BJ (cell line): ENCODE measurements around the gene UPF3B. TPM values are rescaled to one million over a fixed set of nuclear protein-coding genes. Genes with fewer than 3 reads are reported as not detected.
"Not testable (repeated sequence)": the region's sequence is repeated elsewhere in the genome, so short reads cannot be mapped to it uniquely, and the experiment has no call there.

ENCODE experiments used
- CTCF ChIA-PET: fragments of 350-600 bp; formaldehyde crosslinking; extraction: SDS; loops from one replicate; lab custom pipeline; 2021; ENCODE audit warnings: antibody characterized with exemption, inconsistent platforms; lab: Yijun Ruan, JAX
- POLR2A ChIA-PET: fragments of 300-600 bp; sonication (Branson Sonifier 250); formaldehyde crosslinking; extraction: SDS; loops from one replicate; lab custom pipeline; 2021; ENCODE audit warnings: antibody characterized with exemption; lab: Charles Lee
- DNase-seq: peaks from one replicate; pipeline ENCODE4 v3.0.0-alpha.2; 2011; ENCODE audit warnings: low read depth
- H3K27me3 ChIP-seq: 2 replicates; pipeline ENCODE4 v1.6.0; 2011; ENCODE audit warnings: low read length; ENCODE audit not compliant: control insufficient read depth, insufficient read depth
- H3K36me3 ChIP-seq: 2 replicates; pipeline ENCODE4 v1.5.1; 2011; ENCODE audit warnings: low read length; ENCODE audit not compliant: control insufficient read depth, insufficient read depth
- H3K4me3 ChIP-seq: 2 replicates; pipeline ENCODE4 v1.5.1; 2011; ENCODE audit warnings: low read depth, mild to moderate bottlenecking, control low read depth, low read length
- CTCF ChIP-seq: IDR thresholded peaks from 2 replicates; pipeline ENCODE4 v1.5.1; 2011; ENCODE audit warnings: low read depth, mild to moderate bottlenecking, control low read depth, inconsistent platforms, low read length, moderate library complexity; ENCODE audit not compliant: insufficient read depth
- polyA minus RNA-seq: library from RNA; depleted of rRNA, polyadenylated mRNA; stranded (reverse); fragments of >200 nt; gene quantifications from 2 replicates; pipeline ENCODE4 v1.2.3, GENCODE V29; 2011; rRNA and poly(A)+ RNA removed
- polyA plus RNA-seq: library from polyadenylated mRNA; depleted of rRNA; stranded (reverse); fragments of >200 nt; gene quantifications from 2 replicates; pipeline ENCODE4 v1.2.3, GENCODE V29; 2011; rRNA removed

The UPF3B gene
- polyA plus RNA-seq (3.0 and 5.5 TPM in 2 replicates), polyA minus RNA-seq (0.81 and 1.1 TPM in 2 replicates)

GRCh38 chrX:119852382-119853353, at the start of gene UPF3B:
Gene UPF3B (minus strand): TSS chrX:119852963. CDS start chrX:119852928, 35 bp downstream.
- H3K27me3 ChIP-seq: no peaks in the 10 kb centered on the region
- peak; percentile 93 for DNase-seq
- ChIA-PET POLR2A (interaction anchor here (0.6 to 1.4 kb wide), 5 partner anchors 18 to 520 kb away, joined by 3 to 11 read pairs (median 4); partner anchors contain the start of gene RPL39), CTCF (interaction anchor here (1.1 to 1.2 kb wide), 2 partner anchors 18 to 336 kb away, joined by 3 read pairs; no protein-coding TSS in a partner anchor)
- no peaks in the 10 kb centered on the region for H3K36me3 ChIP-seq
- 0 out of 2 replicates have a peak, but pooled peaks have one; percentile 9 for TF ChIP-seq CTCF
- H3K4me3 ChIP-seq: peak within 1 kb of the TSS; percentile 67

GRCh38 chrX:119900976-119901375, 48.2 kb upstream of the UPF3B start:
- Histone ChIP-seq H3K27me3 (no peaks in the 10 kb centered on the region), H3K4me3 (no peak overlapping the region), H3K36me3 (no peaks in the 10 kb centered on the region)
- CTCF ChIA-PET: no interaction called here
- DNase-seq: no peak
- POLR2A ChIA-PET: interaction anchor here (0.7 kb wide), 1 partner anchor 13 kb away, joined by 19 read pairs; no protein-coding TSS in a partner anchor
- TF ChIP-seq CTCF: no peak

- no peak for DNase-seq
- CTCF ChIA-PET: no interaction called here
- no peak for TF ChIP-seq CTCF
- Histone ChIP-seq H3K27me3 (no peaks in the 10 kb centered on the region), H3K4me3 (no peak overlapping the region), H3K36me3 (no peaks in the 10 kb centered on the region)
- POLR2A ChIA-PET: no interaction called here
Observed at GRCh38 chrX:119899125-119899524, 46.4 kb upstream of the UPF3B start.

- H3K36me3 ChIP-seq: no peaks in the 10 kb centered on the region
- TF ChIP-seq CTCF: no peak
- no peak within 1 kb of the TSS for H3K4me3 ChIP-seq
- POLR2A ChIA-PET: no interaction called here
- H3K27me3 ChIP-seq: no peaks in the 10 kb centered on the region
- CTCF ChIA-PET: no interaction called here
- no peak for DNase-seq
Observed at GRCh38 chrX:119895843-119896326, 43.1 kb upstream of the UPF3B start, which contains the start of gene AKAP14. Gene AKAP14 (plus strand): TSS chrX:119895893. CDS start chrX:119903224, 7,331 bp downstream.

- POLR2A ChIA-PET, H3K36me3 ChIP-seq, CTCF ChIA-PET, H3K27me3 ChIP-seq, DNase-seq, H3K4me3 ChIP-seq: not testable (repeated sequence)
Observed at GRCh38 chrX:119891961-119892692, 39.4 kb upstream of the UPF3B start.

GRCh38 chrX:119890626-119891025, 37.9 kb upstream of the UPF3B start:
- H3K4me3 ChIP-seq, CTCF ChIA-PET, H3K36me3 ChIP-seq, POLR2A ChIA-PET, H3K27me3 ChIP-seq, DNase-seq: not testable (repeated sequence)
